ENCODE data around the gene C17orf78. TPM values are rescaled to one million over a fixed set of nuclear protein-coding genes. Genes with fewer than 3 reads are reported as not detected.
"Not testable (repeated sequence)": the region's sequence is repeated elsewhere in the genome, so short reads cannot be mapped to it uniquely, and the experiment has no call there.

Gene C17orf78
- polyA plus RNA-seq, 1 donor from 2014 or later, result not detected

DNA sequence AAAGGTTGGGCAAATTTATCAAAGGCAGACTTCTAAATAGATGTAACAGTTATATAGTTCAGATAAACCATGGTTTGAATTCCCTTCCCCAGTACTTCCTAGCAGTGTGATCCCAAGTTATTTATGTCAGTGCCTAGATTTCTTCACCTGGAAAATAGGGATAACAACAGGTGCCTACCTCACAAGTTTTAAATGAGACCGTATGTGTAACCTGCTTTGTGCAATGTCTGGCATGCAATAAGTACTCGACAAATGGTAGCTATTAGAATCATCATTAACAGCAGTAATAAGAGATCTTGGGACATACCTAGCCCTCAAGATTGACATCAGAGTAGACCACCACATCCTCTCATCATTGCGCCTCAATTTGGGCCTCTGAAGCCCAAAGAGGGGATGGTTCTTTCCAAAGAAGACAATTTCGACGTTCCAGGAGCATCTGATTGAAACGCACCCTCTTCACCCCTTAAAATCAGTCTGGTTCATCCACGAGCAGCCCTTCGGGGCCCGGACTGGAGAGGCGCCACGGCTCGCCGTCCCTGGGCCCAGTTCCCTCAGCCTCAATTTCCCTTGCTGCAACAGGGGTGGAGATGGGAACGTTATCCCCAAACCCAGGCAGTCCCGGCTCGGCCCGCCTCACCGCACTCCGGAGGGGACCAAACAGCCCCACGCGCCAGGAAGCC lies 30.3 kb downstream of the C17orf78 start:
- Mint-ChIP-seq H3K36me3 (no peaks in the 10 kb centered on the region), H3K27ac (peak overlapping the region; percentile 85 to 99 (median 89)), H3K27me3 (no peaks in the 10 kb centered on the region), H3K4me3 (peak overlapping the region; percentile 93 to 98 (median 98)), H3K9me3 (no peaks in the 10 kb centered on the region), H3K4me1 (peaks cover 12 to 19% (median 18%) of the 10 kb centered on the region in 3 donors)

DNA sequence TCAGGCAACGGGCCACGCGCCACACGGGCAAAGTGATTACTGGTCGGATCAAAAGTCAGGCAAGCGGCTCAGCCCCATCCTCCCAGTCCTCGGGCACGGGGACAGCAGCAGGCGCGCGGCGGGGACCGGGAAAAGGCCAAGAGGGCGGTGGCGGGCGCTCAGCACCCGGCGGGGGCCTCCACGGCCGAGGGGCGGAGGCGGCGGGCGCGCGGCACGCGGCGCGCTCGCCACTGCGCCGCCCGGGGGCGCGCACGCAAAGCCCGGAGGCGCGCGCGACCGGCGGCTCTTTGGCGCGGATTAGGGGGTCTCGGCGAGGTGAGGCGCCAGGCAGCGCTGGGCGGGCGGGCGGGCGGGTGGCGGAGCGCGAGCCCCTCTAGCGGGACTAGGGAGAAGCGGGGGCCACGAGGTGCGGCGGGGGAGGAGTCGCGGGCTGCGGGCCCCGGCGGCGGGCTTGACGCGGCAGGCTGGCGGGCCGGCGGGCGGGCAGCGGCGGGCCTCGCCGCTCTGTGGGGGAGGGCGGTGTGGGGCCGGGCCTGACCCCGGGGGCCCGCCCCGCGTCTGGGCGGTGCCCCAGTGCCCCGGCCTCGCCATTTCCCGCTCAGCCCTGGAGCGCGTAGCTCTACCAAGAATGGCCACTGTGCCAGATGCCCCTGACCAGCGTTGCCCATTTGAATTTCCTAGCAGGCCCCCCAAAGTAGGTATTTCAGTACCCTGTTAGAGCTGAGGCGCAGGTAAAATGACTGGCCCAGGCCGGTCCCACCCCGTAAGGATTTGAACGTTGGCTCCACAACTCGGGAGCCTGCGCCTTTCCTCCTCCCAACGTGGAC lies 31.1 kb downstream of the C17orf78 start, which contains the start of the genes ACACA and TADA2A:
ACACA (minus strand) TSS at position 202 of the 827 bp plus-strand sequence. CDS start 537 bp downstream, outside the sequence.
TADA2A (plus strand) TSS at position 252 of the 827 bp plus-strand sequence. CDS start 4,480 bp downstream, outside the sequence.
- Mint-ChIP-seq H3K4me3 (peak within 1 kb of the TSS; percentile 94 to 98 (median 98)), H3K27me3 (no peaks in the 10 kb centered on the region), H3K9me3 (no peaks in the 10 kb centered on the region), H3K27ac (peak within 1 kb of the TSS; percentile 85 to 99 (median 90)), H3K4me1 (peaks cover 12 to 19% (median 18%) of the 10 kb centered on the region in 3 donors), H3K36me3 (no peaks in the 10 kb centered on the region)

DNA sequence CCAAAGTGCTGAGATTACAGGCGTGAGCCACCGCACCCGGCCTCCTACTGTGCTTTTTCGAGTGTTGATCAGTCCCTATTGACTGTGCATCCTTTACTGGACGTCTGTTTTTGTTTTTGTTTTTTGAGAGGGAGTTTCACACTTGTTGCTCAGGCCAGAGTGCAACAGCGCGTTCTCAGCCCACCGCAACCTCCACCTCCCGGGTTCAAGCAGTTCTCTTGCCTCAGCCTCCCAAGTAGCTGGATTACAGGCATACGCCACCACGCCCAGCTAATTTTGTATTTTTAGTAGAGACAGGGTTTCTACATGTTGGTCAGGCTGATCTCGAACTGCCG lies 32.3 kb downstream of the C17orf78 start:
- not testable (repeated sequence) for H3K9me3 Mint-ChIP-seq, H3K36me3 Mint-ChIP-seq, H3K27me3 Mint-ChIP-seq
- H3K27ac Mint-ChIP-seq, result peak overlapping the region in 1 of 3 donors; percentile 88
- H3K4me3 Mint-ChIP-seq, result peak overlapping the region; percentile 91 to 97 (median 95)
- peaks cover 10 to 19% (median 18%) of the 10 kb centered on the region in 3 donors for H3K4me1 Mint-ChIP-seq

DNA sequence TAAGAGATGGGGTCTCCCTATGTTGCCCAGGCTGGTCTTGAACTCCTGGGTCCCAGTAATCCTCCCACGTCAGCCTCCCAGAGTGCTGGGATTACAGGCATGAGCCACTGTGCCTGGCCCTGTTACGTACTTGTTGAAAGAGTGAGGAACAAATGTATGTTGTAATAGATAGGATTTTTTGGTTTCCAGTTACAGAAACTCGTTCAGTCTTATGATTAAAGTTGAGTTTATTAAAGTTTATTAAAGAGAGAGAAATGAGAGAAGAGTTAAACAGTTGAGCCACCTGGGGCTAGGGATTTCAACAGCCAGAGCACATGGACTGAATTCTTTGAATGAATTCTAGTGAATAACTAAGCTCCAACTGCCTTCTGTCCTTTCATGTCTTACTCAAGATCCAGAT lies 34.6 kb downstream of the C17orf78 start:
- Mint-ChIP-seq H3K36me3 (peaks cover 4% of the 10 kb centered on the region), H3K4me3 (peak overlapping the region in 1 of 4 donors; percentile 62), H3K9me3 (no peaks in the 10 kb centered on the region), H3K27me3 (no peaks in the 10 kb centered on the region), H3K27ac (peak overlapping the region in 1 of 3 donors; percentile 31), H3K4me1 (peaks cover 5 to 21% (median 16%) of the 10 kb centered on the region in 3 donors)

DNA sequence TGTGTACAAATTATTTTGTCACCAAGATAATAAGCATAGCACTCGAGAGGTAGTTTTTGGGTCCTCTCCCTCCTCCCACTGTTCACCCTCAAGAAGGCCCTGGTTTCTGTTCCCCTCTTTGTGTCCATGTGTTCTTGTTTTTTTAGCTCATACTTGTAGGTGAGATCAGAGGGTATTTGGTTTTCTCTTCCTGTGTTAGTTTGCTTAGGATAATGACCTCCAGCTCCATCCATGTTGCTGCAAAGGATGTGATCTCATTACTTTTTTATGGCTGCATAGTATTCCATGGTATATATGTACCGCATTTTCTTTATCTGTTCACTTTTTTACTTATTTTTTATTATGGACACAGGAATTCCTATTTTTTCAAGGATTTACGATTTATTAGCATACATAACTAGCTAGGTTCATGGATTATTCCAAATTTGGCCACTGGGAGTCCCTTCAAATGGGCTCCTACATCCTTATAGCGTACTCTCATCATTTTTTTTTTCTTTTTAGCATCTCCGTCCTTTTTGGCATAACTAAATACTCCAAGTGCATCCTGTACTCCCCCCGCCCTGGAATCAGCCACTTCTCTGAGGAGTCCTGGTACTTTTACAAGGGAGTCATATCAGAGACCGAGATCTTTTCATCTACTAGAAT lies 38.2 kb downstream of the C17orf78 start:
- peaks cover 2 to 10% (median 7%) of the 10 kb centered on the region in 3 donors for H3K4me1 Mint-ChIP-seq
- H3K27ac Mint-ChIP-seq, result peak overlapping the region in 1 of 3 donors; percentile 27
- H3K4me3 Mint-ChIP-seq, result peak overlapping the region in 2 of 4 donors; percentile 41 to 56
- H3K9me3 Mint-ChIP-seq, result no peaks in the 10 kb centered on the region
- no peaks in the 10 kb centered on the region for H3K27me3 Mint-ChIP-seq
- peaks cover 6% of the 10 kb centered on the region for H3K36me3 Mint-ChIP-seq

DNA sequence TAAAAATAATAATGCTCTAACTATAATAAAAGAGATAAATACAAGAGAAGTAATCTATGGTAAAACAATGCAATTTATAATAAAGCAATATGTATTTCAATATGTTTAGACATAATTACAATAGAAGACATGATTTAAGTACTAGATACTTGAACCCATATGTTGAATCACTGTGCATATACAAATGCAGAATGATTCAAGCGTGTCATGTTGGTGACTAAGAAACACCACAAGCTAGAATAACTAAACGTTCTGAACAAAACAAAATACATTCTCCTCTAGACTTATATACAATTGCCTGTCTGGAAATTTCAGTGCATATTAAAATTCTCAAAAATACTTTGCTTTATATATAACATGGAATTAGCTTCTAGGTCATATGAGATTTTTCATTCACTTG lies 42.1 kb downstream of the C17orf78 start:
- H3K27ac Mint-ChIP-seq, result no peak overlapping the region
- H3K9me3 Mint-ChIP-seq, result no peaks in the 10 kb centered on the region
- no peak overlapping the region for H3K4me3 Mint-ChIP-seq

DNA sequence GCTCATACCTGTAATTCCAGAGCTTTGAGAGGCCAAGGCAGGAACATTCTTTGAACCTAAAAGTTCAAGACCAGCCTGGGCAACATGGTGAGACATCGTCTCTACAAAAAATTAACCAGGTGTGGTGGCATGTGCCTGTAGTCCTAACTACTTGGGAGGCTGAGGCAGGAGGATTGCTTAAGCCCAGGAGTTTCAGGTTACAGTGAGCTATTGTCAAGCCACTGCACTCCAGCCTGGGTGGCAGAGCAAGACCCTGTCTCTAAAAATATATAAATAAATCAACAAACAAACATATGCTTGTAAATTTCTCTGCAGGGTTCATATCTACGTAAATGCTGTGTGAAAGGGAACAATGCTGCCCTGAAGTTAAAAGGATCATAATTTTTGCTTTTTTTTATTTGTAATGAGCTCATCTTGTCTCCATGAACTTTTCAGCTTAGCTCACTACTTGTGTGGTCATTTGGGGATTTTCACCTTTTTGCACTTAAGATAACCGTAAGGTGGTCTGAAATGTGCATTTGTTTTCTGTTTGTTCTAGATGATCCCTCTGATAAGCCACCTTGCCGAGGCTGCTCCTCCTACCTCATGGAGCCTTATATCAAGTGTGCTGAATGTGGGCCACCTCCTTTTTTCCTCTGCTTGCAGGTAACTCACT lies 47.3 kb downstream of the C17orf78 start:
- H3K4me3 Mint-ChIP-seq, result no peak overlapping the region
- no peaks in the 10 kb centered on the region for H3K9me3 Mint-ChIP-seq
- no peaks in the 10 kb centered on the region for H3K4me1 Mint-ChIP-seq
- H3K36me3 Mint-ChIP-seq, result peaks cover 6% of the 10 kb centered on the region
- peak overlapping the region in 1 of 3 donors; percentile 38 for H3K27ac Mint-ChIP-seq
- no peaks in the 10 kb centered on the region for H3K27me3 Mint-ChIP-seq

More for the DNA sequence above, 42.1 kb downstream of the C17orf78 start:
- H3K4me1 Mint-ChIP-seq, result peaks cover 2 to 10% (median 5%) of the 10 kb centered on the region in 3 donors
- peaks cover 8% of the 10 kb centered on the region for H3K36me3 Mint-ChIP-seq
- no peaks in the 10 kb centered on the region for H3K27me3 Mint-ChIP-seq

DNA sequence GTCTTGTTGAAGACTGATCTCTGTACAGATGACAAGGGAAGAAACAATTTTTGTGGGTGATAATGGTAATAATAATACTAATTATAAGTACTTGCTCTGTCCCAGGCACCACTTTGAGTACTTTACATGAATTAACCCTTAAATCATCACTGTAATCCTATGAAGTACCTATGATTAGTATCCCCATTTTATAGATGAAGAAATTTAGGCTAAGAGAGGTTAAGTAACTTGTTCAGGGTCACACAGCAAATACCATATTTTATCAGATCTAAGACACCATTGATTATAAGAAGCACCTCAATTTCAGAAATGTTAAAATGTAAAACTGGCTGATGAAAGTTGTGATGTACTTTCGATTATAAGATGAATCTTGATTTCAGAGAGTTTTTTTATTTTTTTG lies 49.5 kb downstream of the C17orf78 start:
- H3K27me3 Mint-ChIP-seq, result no peaks in the 10 kb centered on the region
- no peaks in the 10 kb centered on the region for H3K9me3 Mint-ChIP-seq
- peaks cover 0 to 2% (median 0%) of the 10 kb centered on the region in 3 donors for H3K4me1 Mint-ChIP-seq
- no peak overlapping the region for H3K27ac Mint-ChIP-seq
- H3K36me3 Mint-ChIP-seq, result peaks cover 4% of the 10 kb centered on the region
- no peak overlapping the region for H3K4me3 Mint-ChIP-seq

DNA sequence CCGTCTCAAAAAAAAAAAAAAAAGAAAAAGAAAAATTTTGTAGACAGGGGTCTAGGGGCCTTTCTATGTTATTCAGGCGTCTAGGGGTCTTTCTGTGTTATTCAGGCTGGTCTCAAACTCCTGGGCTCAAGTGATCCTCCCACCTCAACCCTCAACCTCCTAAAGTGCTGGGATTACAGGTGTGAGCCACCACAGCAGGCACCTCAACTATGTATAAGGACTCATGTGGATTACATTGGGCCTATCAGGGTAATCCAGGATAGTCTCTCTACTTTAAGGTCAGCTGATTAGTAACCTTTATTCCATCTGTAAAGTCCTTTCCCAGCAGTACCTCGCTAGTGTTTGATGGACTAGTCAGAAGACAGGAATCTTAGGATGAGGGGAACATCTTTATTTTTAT lies 53.3 kb downstream of the C17orf78 start:
- Mint-ChIP-seq H3K4me1 (peaks cover 0 to 2% (median 0%) of the 10 kb centered on the region in 3 donors), H3K27me3 (no peaks in the 10 kb centered on the region), H3K9me3 (no peaks in the 10 kb centered on the region), H3K4me3 (no peak overlapping the region), H3K27ac (no peak overlapping the region), H3K36me3 (peaks cover 4% of the 10 kb centered on the region)

DNA sequence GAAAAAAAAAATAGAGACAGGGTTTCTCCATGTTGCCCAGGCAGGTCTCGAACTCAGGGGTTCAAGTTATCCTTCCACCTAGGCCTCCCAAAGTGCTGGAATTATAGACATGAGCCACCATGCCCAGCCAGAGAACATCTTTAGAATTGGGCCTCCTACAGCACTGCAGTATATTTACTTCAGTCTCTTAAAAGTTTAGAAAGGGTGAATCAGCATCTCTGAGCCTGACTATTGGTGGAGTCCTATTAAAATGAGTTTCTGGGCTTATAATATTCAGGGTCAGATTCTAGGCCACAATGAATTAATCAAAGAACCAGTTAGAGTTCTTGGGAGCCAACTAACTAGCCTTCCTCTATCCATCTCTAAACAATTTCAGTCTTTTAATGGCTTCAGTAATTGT lies 53.7 kb downstream of the C17orf78 start:
- H3K4me3 Mint-ChIP-seq, result no peak overlapping the region
- H3K9me3 Mint-ChIP-seq, result no peaks in the 10 kb centered on the region
- peaks cover 5% of the 10 kb centered on the region for H3K36me3 Mint-ChIP-seq
- peaks cover 0 to 2% (median 0%) of the 10 kb centered on the region in 3 donors for H3K4me1 Mint-ChIP-seq
- no peak overlapping the region for H3K27ac Mint-ChIP-seq
- H3K27me3 Mint-ChIP-seq, result no peaks in the 10 kb centered on the region

DNA sequence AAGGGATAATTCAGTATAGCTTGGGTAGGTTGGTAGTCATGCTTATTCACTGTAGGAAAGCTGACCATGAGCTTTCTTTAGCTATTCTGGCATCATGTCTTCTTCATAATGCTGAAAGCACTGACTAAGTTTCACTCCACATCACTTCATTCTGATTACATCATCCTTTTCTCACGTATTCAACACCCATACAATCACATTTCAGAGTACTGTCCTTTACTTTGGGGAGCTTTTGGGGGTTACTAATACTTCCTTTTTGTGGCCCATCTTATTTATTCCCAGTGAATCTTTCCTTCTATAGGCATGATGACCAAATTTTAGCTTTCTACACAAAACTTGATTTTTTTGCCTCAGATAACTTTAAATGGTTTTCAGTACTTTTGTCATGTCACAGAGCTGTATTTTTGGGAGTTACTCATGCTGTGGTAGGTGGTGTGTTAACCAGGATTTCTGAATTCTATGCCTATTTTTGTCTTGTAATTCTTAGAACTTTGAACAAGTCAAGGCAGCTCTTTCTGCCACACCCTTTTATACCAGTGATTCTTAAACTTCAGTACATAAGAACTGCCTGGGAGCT lies 54.4 kb downstream of the C17orf78 start:
- Mint-ChIP-seq H3K36me3 (peaks cover 5% of the 10 kb centered on the region), H3K4me3 (no peak overlapping the region), H3K27ac (peak overlapping the region in 2 of 3 donors; percentile 3 to 7), H3K4me1 (peaks cover 0 to 2% (median 0%) of the 10 kb centered on the region in 3 donors), H3K9me3 (no peaks in the 10 kb centered on the region), H3K27me3 (no peaks in the 10 kb centered on the region)

DNA sequence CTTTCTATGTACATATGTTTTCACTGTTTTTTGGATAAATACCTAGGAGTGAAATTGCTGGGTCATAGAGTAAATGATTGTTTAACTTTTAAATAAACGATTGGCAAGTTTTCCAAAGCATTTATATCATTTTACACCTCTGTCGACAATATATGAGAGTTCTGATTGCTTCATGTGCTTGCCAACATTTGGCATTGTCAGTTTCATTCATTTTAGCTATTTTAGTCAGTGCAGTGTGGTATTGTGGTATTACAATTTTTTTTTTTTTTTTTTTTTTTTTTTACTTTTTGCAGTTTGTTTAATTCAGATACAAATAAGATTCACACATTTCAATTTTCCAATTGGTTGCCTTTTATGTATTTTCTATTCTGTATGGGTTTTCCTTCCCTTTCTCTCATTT lies 56.9 kb downstream of the C17orf78 start:
- H3K9me3 Mint-ChIP-seq, result no peaks in the 10 kb centered on the region

DNA sequence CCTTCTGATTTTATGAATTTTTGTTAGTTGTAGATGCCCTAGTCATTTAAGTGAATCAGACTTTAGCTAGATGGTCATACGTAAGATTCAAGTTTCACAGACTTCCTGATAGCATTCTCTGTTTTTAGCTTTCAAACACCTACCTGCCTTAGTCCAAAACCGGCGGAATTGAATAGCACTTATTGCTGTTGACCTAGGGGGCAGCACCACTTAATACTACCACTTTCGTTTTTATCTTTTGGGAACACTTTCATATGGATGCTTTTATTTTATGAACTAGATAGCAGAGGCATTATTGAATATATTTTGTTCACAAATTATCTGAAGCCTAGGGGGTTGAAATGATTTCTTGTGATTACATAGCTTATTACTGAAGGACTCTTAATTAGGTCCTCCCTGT lies 62.4 kb downstream of the C17orf78 start:
- no peaks in the 10 kb centered on the region for H3K27me3 Mint-ChIP-seq
- peaks cover 9% of the 10 kb centered on the region for H3K36me3 Mint-ChIP-seq
- H3K27ac Mint-ChIP-seq, result no peak overlapping the region
- H3K4me1 Mint-ChIP-seq, result peaks cover 5 to 7% (median 6%) of the 10 kb centered on the region in 3 donors
- no peak overlapping the region for H3K4me3 Mint-ChIP-seq
- no peaks in the 10 kb centered on the region for H3K9me3 Mint-ChIP-seq

More for the DNA sequence above, 56.9 kb downstream of the C17orf78 start:
- Mint-ChIP-seq H3K27me3 (no peaks in the 10 kb centered on the region), H3K27ac (no peak overlapping the region), H3K36me3 (peaks cover 3% of the 10 kb centered on the region), H3K4me3 (no peak overlapping the region), H3K4me1 (peaks cover 0 to 2% (median 0%) of the 10 kb centered on the region in 3 donors)

DNA sequence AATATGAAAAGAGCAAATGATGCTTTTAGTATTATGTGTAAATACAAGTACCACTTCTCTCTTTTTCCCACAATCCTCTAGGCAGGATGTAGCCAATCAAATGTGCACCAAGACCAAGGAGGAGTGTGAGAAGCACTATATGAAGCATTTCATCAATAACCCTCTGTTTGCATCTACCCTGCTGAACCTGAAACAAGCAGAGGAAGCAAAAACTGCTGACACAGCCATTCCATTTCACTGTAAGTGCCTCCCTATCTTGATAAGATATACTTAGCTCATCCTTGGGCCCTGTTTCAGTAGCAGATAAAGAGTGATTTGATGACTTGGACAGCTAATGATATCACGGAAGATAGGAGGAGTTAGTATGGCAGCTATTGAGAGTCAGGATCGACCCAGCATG lies 64.6 kb downstream of the C17orf78 start:
- no peak overlapping the region for H3K27ac Mint-ChIP-seq
- H3K4me3 Mint-ChIP-seq, result no peak overlapping the region
- no peaks in the 10 kb centered on the region for H3K9me3 Mint-ChIP-seq
- H3K36me3 Mint-ChIP-seq, result peaks cover 8% of the 10 kb centered on the region
- H3K4me1 Mint-ChIP-seq, result peaks cover 5 to 7% (median 6%) of the 10 kb centered on the region in 3 donors
- no peaks in the 10 kb centered on the region for H3K27me3 Mint-ChIP-seq
